Smooth muscle cell (in vitro differentiated cells): ENCODE measurements around the gene CCDC88C. TPM values are rescaled to one million over a fixed set of nuclear protein-coding genes. Genes with fewer than 3 reads are reported as not detected.

ENCODE experiments used
- DNase-seq: peaks from one replicate; lab custom pipeline; 2025; ENCODE audit not compliant: unreplicated experiment; lab: John Stamatoyannopoulos, UW
- H2AFZ ChIP-seq: fragments of 200-600 bp; sonication (generic); 2 replicates; pipeline ENCODE4 v1.6.0; 2016; ENCODE audit warnings: antibody characterized with exemption, low read depth, mild to moderate bottlenecking
- H3F3A ChIP-seq: fragments of 200-600 bp; sonication (generic); 2 replicates; pipeline ENCODE4 v1.6.0; 2017; ENCODE audit warnings: antibody characterized with exemption, low read depth
- H3K27ac ChIP-seq: fragments of 200-600 bp; sonication (generic); 2 replicates; pipeline ENCODE4 v1.5.1; 2016; ENCODE audit warnings: low read depth, mild to moderate bottlenecking
- H3K27me3 ChIP-seq: fragments of 200-600 bp; sonication (generic); 2 replicates; pipeline ENCODE4 v1.6.1; 2016; ENCODE audit warnings: low read depth, mild to moderate bottlenecking
- H3K36me3 ChIP-seq: fragments of 200-600 bp; sonication (generic); 2 replicates; pipeline ENCODE4 v1.5.1; 2016; ENCODE audit warnings: low read depth
- H3K4me1 ChIP-seq: fragments of 200-600 bp; sonication (generic); 2 replicates; pipeline ENCODE4 v1.5.1; 2016; ENCODE audit warnings: low read depth
- H3K4me2 ChIP-seq: fragments of 200-600 bp; sonication (generic); 2 replicates; pipeline ENCODE4 v1.6.0; 2016; ENCODE audit warnings: mild to moderate bottlenecking
- H3K4me3 ChIP-seq: fragments of 200-600 bp; sonication (generic); 2 replicates; pipeline ENCODE4 v1.5.1; 2016; ENCODE audit warnings: mild to moderate bottlenecking
- H3K79me2 ChIP-seq: fragments of 200-600 bp; sonication (generic); 2 replicates; pipeline ENCODE4 v1.6.0; 2016; ENCODE audit warnings: low read depth, mild to moderate bottlenecking
- H3K9ac ChIP-seq: fragments of 200-600 bp; sonication (generic); 2 replicates; pipeline ENCODE4 v1.6.0; 2016; ENCODE audit warnings: low read depth
- H3K9me3 ChIP-seq: fragments of 200-600 bp; sonication (generic); replicated peaks from 2 replicates; pipeline ENCODE4 v1.5.1; 2016; ENCODE audit warnings: low read depth
- H4K20me1 ChIP-seq: fragments of 200-600 bp; sonication (generic); 2 replicates; pipeline ENCODE4 v1.6.0; 2016; ENCODE audit warnings: low read depth
- CTCF ChIP-seq: fragments of 200-600 bp; sonication (generic); IDR thresholded peaks from 2 replicates; pipeline ENCODE4 v1.5.1; 2017; ENCODE audit warnings: borderline replicate concordance, mild to moderate bottlenecking, antibody characterized with exemption; ENCODE audit not compliant: insufficient read depth, poor library complexity, severe bottlenecking
- WGBS: methylation state at CpG from one replicate; pipeline ENCODE4 v1.1.7; 2016; ENCODE audit warnings: low lambda C conversion rate; 5-methylcytosine and 5-hydroxymethylcytosine counted together
- polyA plus RNA-seq: library from polyadenylated mRNA; unstranded; fragments of >200 nt; fragmentation: Nextera tagmentation; extraction: Ambion mirVana; gene quantifications from 2 replicates; pipeline ENCODE4 v1.2.1, GENCODE V29; 2016
- total RNA-seq: library from RNA; depleted of rRNA; stranded (reverse); fragments of >200 nt; gene quantifications from 2 replicates; pipeline ENCODE4 v1.2.3, GENCODE V29; 2014

Gene CCDC88C
- total and polyA plus RNA-seq, 2 experiments from 2014 or later, result 1.1 TPM; not detected in 1

DNA sequence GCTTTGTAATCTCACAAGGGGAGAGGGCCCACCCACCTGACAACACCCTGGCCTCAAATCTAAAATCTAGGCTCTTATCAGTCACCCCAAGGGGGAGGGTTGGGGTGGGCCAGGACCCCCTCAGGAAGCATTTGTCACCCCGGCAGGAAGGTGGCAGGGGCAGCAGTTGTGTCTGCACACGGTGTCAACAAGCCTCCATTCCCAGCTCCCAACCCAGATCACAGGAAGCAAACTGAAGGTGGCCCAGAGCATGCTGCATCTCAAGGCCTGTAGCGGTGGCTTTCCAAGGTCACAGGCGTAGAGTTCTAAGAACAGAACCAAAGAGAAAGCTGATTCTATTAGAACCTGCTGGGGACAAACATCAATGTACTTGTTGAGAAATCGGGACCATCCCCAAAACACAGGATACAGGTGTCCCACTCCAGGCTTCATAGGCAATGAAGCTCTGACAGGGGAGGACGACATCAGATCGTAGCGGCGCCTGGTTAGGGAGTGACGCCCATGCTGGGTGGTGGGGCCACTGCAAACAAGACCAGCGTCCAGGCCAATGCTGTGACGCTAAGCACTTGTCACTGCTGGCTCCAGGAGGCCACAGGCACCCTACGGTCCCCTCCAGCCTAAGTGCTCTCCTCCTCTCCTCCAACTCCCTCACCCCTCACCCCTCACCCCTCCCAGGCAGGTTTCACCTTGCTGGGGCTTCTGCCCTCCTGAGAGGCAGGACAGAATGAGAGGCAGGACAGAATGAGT is 52.9 kb downstream of the CCDC88C start:
- no peaks in the 10 kb centered on the region for H3F3A ChIP-seq
- TF ChIP-seq CTCF, result no peak
- DNase-seq, result no peak
- no peak overlapping the region for H3K4me2 ChIP-seq
- no peaks in the 10 kb centered on the region for H4K20me1 ChIP-seq
- 91% methylated on average over 13 of the region's 13 CpGs for WGBS
- no peaks in the 10 kb centered on the region for H3K79me2 ChIP-seq
- no peak overlapping the region for H2AFZ ChIP-seq
- no peaks in the 10 kb centered on the region for H3K9me3 ChIP-seq
- peaks cover 75% of the 10 kb centered on the region for H3K27me3 ChIP-seq
- H3K9ac ChIP-seq, result no peak overlapping the region
- no peaks in the 10 kb centered on the region for H3K4me1 ChIP-seq
- H3K27ac ChIP-seq, result no peak overlapping the region
- H3K4me3 ChIP-seq, result no peak overlapping the region
- H3K36me3 ChIP-seq, result no peaks in the 10 kb centered on the region

GRCh38 chr14:91363776-91364523 is 53.7 kb downstream of the CCDC88C start:
- 73% methylated on average over 10 of the region's 10 CpGs for WGBS
- Histone ChIP-seq H4K20me1 (no peaks in the 10 kb centered on the region), H3K79me2 (no peaks in the 10 kb centered on the region), H2AFZ (no peak overlapping the region), H3F3A (no peaks in the 10 kb centered on the region), H3K36me3 (no peaks in the 10 kb centered on the region), H3K27me3 (peaks cover 68% of the 10 kb centered on the region), H3K4me1 (no peaks in the 10 kb centered on the region), H3K4me3 (no peak overlapping the region), H3K27ac (no peak overlapping the region), H3K9me3 (no peaks in the 10 kb centered on the region), H3K9ac (no peak overlapping the region), H3K4me2 (no peak overlapping the region)
- no peak for TF ChIP-seq CTCF
- no peak for DNase-seq

DNA sequence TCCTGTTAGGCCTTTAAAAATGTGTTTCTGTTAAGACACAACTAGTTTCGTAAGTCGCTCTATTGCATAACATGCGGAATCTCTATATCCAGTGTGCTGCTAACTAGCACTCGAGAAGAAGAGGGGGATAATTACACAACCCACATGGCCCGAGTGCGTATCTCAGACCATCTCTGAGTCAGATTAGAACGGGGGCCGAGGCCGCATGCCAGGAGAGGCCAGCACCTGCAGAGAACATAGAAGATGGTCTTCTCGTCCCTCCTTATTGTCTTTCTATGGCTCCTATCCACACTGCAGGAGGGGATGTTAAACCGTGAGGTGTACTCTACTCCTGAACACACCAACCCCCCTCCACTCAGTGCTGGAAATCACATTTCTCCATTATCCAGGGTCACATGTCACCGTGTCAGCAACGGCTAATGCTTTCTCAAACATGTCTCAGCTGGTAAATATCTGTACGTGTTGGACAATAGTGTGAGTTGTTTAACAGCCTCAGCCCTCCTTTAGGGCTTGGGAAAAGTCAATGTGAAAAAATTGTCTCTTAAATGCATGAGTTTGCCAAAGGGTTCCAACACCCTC is 56.3 kb downstream of the CCDC88C start:
- DNase-seq, result no peak
- H3K27ac ChIP-seq, result no peak overlapping the region

More for the DNA sequence above, 56.3 kb downstream of the CCDC88C start:
- Histone ChIP-seq H3K9me3 (no peaks in the 10 kb centered on the region), H3K4me2 (no peak overlapping the region), H3K36me3 (no peaks in the 10 kb centered on the region), H2AFZ (no peak overlapping the region), H3K4me1 (no peaks in the 10 kb centered on the region), H3F3A (no peaks in the 10 kb centered on the region), H3K4me3 (no peak overlapping the region), H4K20me1 (no peaks in the 10 kb centered on the region), H3K9ac (no peak overlapping the region), H3K79me2 (no peaks in the 10 kb centered on the region), H3K27me3 (peaks cover 62% of the 10 kb centered on the region)
- 45% methylated on average over 14 of the region's 14 CpGs for WGBS
- no peak for TF ChIP-seq CTCF
